ENCODE results near the gene DGKH. TPM values are rescaled to one million over a fixed set of nuclear protein-coding genes. Genes with fewer than 3 reads are reported as not detected.
"Not testable (repeated sequence)": the region's sequence is repeated elsewhere in the genome, so short reads cannot be mapped to it uniquely, and the experiment has no call there.

Gene DGKH
- total RNA-seq, 2 experiments from 2014 or later, result 18.9 to 19.1 TPM

- H3K4me1 Mint-ChIP-seq, result peaks cover 17% of the 10 kb centered on the region
- H3K27ac Mint-ChIP-seq, result no peak overlapping the region
- no peak overlapping the region for H3K4me3 Mint-ChIP-seq
- DNase-seq, result no peak
- no peaks in the 10 kb centered on the region for H3K27me3 Mint-ChIP-seq
- ATAC-seq (ENCODE audit: low read depth), result peak; percentile 42
- peaks cover 35% of the 10 kb centered on the region for H3K36me3 Mint-ChIP-seq
- POLR2A ChIA-PET, result no interaction called here
- no peaks in the 10 kb centered on the region for H3K9me3 Mint-ChIP-seq
These were observed 100.1 kb downstream of the DGKH start for GRCh38 chr13:42148538-42148937.

GRCh38 chr13:42149136-42149535 lies 100.7 kb downstream of the DGKH start:
- Mint-ChIP-seq H3K27ac (no peak overlapping the region), H3K4me3 (no peak overlapping the region), H3K9me3 (no peaks in the 10 kb centered on the region), H3K27me3 (no peaks in the 10 kb centered on the region), H3K36me3 (peaks cover 33% of the 10 kb centered on the region), H3K4me1 (peaks cover 17% of the 10 kb centered on the region)
- ATAC-seq (ENCODE audit: low read depth) (no peak), DNase-seq (no peak)
- POLR2A ChIA-PET, result no interaction called here

GRCh38 chr13:42151781-42152180 lies 103.3 kb downstream of the DGKH start:
- ATAC-seq (ENCODE audit: low read depth) (no peak), DNase-seq (no peak)
- H3K9me3 Mint-ChIP-seq, result no peaks in the 10 kb centered on the region
- POLR2A ChIA-PET, result no interaction called here
- peaks cover 27% of the 10 kb centered on the region for H3K36me3 Mint-ChIP-seq
- peaks cover 17% of the 10 kb centered on the region for H3K4me1 Mint-ChIP-seq
- no peaks in the 10 kb centered on the region for H3K27me3 Mint-ChIP-seq
- no peak overlapping the region for H3K27ac Mint-ChIP-seq
- H3K4me3 Mint-ChIP-seq, result no peak overlapping the region

GRCh38 chr13:42152495-42152894 lies 104.0 kb downstream of the DGKH start:
- H3K27me3 Mint-ChIP-seq, result no peaks in the 10 kb centered on the region
- H3K36me3 Mint-ChIP-seq, result peaks cover 25% of the 10 kb centered on the region
- no peak overlapping the region for H3K4me3 Mint-ChIP-seq
- peaks cover 17% of the 10 kb centered on the region for H3K4me1 Mint-ChIP-seq
- DNase-seq, result no peak
- no peak for ATAC-seq (ENCODE audit: low read depth)
- H3K9me3 Mint-ChIP-seq, result no peaks in the 10 kb centered on the region
- no peak overlapping the region for H3K27ac Mint-ChIP-seq
- POLR2A ChIA-PET, result no interaction called here

- POLR2A ChIA-PET, result no interaction called here
- H3K4me1 Mint-ChIP-seq, result peaks cover 12% of the 10 kb centered on the region
- H3K36me3 Mint-ChIP-seq, result peaks cover 23% of the 10 kb centered on the region
- no peaks in the 10 kb centered on the region for H3K27me3 Mint-ChIP-seq
- ATAC-seq (ENCODE audit: low read depth) (no peak), DNase-seq (no peak)
- H3K4me3 Mint-ChIP-seq, result no peak overlapping the region
- no peaks in the 10 kb centered on the region for H3K9me3 Mint-ChIP-seq
- H3K27ac Mint-ChIP-seq, result no peak overlapping the region
These were observed 105.0 kb downstream of the DGKH start for GRCh38 chr13:42153199-42154113.

- POLR2A ChIA-PET, result no interaction called here
- Mint-ChIP-seq H3K4me1 (no peaks in the 10 kb centered on the region), H3K9me3 (no peaks in the 10 kb centered on the region), H3K27me3 (no peaks in the 10 kb centered on the region), H3K36me3 (peaks cover 21% of the 10 kb centered on the region), H3K4me3 (no peak overlapping the region), H3K27ac (no peak overlapping the region)
- ATAC-seq (ENCODE audit: low read depth) (no peak), DNase-seq (no peak)
These were observed 106.8 kb downstream of the DGKH start for GRCh38 chr13:42155251-42155650.

- H3K4me1 Mint-ChIP-seq; H3K27ac Mint-ChIP-seq; H3K27me3 Mint-ChIP-seq; POLR2A ChIA-PET; H3K9me3 Mint-ChIP-seq; ATAC-seq (ENCODE audit: low read depth); DNase-seq; H3K4me3 Mint-ChIP-seq: not testable (repeated sequence)
- H3K36me3 Mint-ChIP-seq, result peaks cover 42% of the 10 kb centered on the region
These were observed 114.9 kb downstream of the DGKH start for GRCh38 chr13:42163338-42163737.

- H3K27ac Mint-ChIP-seq; ATAC-seq (ENCODE audit: low read depth); H3K9me3 Mint-ChIP-seq; DNase-seq; POLR2A ChIA-PET; H3K4me3 Mint-ChIP-seq; H3K27me3 Mint-ChIP-seq; H3K4me1 Mint-ChIP-seq: not testable (repeated sequence)
- H3K36me3 Mint-ChIP-seq, result peaks cover 47% of the 10 kb centered on the region
These were observed 115.5 kb downstream of the DGKH start for GRCh38 chr13:42163910-42164309.

GRCh38 chr13:42164557-42165125 lies 116.2 kb downstream of the DGKH start:
- no peak overlapping the region for H3K4me3 Mint-ChIP-seq
- peaks cover 2% of the 10 kb centered on the region for H3K9me3 Mint-ChIP-seq
- H3K27ac Mint-ChIP-seq, result peak overlapping the region; percentile 22
- ATAC-seq (ENCODE audit: low read depth) (no peak), DNase-seq (no peak)
- no peaks in the 10 kb centered on the region for H3K4me1 Mint-ChIP-seq
- H3K36me3 Mint-ChIP-seq, result peaks cover 52% of the 10 kb centered on the region
- POLR2A ChIA-PET, result no interaction called here
- no peaks in the 10 kb centered on the region for H3K27me3 Mint-ChIP-seq

GRCh38 chr13:42168496-42168895 lies 120.0 kb downstream of the DGKH start:
- no peak overlapping the region for H3K27ac Mint-ChIP-seq
- no peaks in the 10 kb centered on the region for H3K4me1 Mint-ChIP-seq
- peaks cover 38% of the 10 kb centered on the region for H3K36me3 Mint-ChIP-seq
- H3K27me3 Mint-ChIP-seq, result no peaks in the 10 kb centered on the region
- DNase-seq (no peak), ATAC-seq (ENCODE audit: low read depth) (no peak)
- peaks cover 2% of the 10 kb centered on the region for H3K9me3 Mint-ChIP-seq
- H3K4me3 Mint-ChIP-seq, result no peak overlapping the region
- POLR2A ChIA-PET, result no interaction called here

GRCh38 chr13:42170029-42170428 lies 121.6 kb downstream of the DGKH start:
- peaks cover 50% of the 10 kb centered on the region for H3K36me3 Mint-ChIP-seq
- no peak overlapping the region for H3K27ac Mint-ChIP-seq
- DNase-seq, result no peak
- H3K27me3 Mint-ChIP-seq, result no peaks in the 10 kb centered on the region
- POLR2A ChIA-PET, result no interaction called here
- no peaks in the 10 kb centered on the region for H3K4me1 Mint-ChIP-seq
- H3K9me3 Mint-ChIP-seq, result peaks cover 2% of the 10 kb centered on the region
- ATAC-seq (ENCODE audit: low read depth), result no peak
- no peak overlapping the region for H3K4me3 Mint-ChIP-seq

GRCh38 chr13:42173789-42174343 lies 125.4 kb downstream of the DGKH start:
- no peak for ATAC-seq (ENCODE audit: low read depth)
- H3K4me1 Mint-ChIP-seq, result peaks cover 10% of the 10 kb centered on the region
- no peak overlapping the region for H3K27ac Mint-ChIP-seq
- peaks cover 43% of the 10 kb centered on the region for H3K36me3 Mint-ChIP-seq
- H3K4me3 Mint-ChIP-seq, result no peak overlapping the region
- POLR2A ChIA-PET, result no interaction called here
- no peaks in the 10 kb centered on the region for H3K9me3 Mint-ChIP-seq
- H3K27me3 Mint-ChIP-seq, result no peaks in the 10 kb centered on the region
- DNase-seq, result no peak

GRCh38 chr13:42174344-42175162 lies 126.1 kb downstream of the DGKH start:
- Mint-ChIP-seq H3K36me3 (peaks cover 38% of the 10 kb centered on the region), H3K4me3 (no peak overlapping the region), H3K27ac (no peak overlapping the region), H3K9me3 (no peaks in the 10 kb centered on the region), H3K27me3 (no peaks in the 10 kb centered on the region), H3K4me1 (peaks cover 10% of the 10 kb centered on the region)
- ATAC-seq (ENCODE audit: low read depth) (no peak), DNase-seq (no peak)
- POLR2A ChIA-PET, result no interaction called here

All from activated naive CD8-positive, alpha-beta T cell treated with anti-CD3 and anti-CD28 coated beads, Interleukin-2, amount 10 ng/mL, durations not matched to agents 7 days and 5 days (primary cell).